Measurements from ENCODE around the gene BDP1.
A peak's percentile ranks its signal among the peaks of the same experiment; 100 is the strongest.
"Not testable (repeated sequence)": the region's sequence is repeated elsewhere in the genome, so short reads cannot be mapped to it uniquely, and the experiment has no call there.

Gene BDP1

GRCh38 chr5:71576241-71576640, 120.8 kb downstream of the BDP1 start:
- Histone ChIP-seq H3K4me3 (ENCODE audit: low read length) (no peak overlapping the region), H3K9me3 (replicated peaks; ENCODE audit: low read length) (no peaks in the 10 kb centered on the region), H3K27me3 (ENCODE audit: control insufficient read depth, insufficient read depth, low read length) (no peaks in the 10 kb centered on the region), H3K9ac (ENCODE audit: low read depth, low read length) (no peak overlapping the region), H3K4me2 (ENCODE audit: low read length) (no peak overlapping the region), H3K4me1 (ENCODE audit: control insufficient read depth, insufficient read depth, low read length) (no peaks in the 10 kb centered on the region), H3K36me3 (ENCODE audit: insufficient read depth, low read length) (no peaks in the 10 kb centered on the region)

GRCh38 chr5:71577839-71578238, 122.4 kb downstream of the BDP1 start:
- H3K27me3 ChIP-seq (ENCODE audit: control insufficient read depth, insufficient read depth, low read length); H3K4me3 ChIP-seq (ENCODE audit: low read length); H3K4me1 ChIP-seq (ENCODE audit: control insufficient read depth, insufficient read depth, low read length); H3K9me3 ChIP-seq (replicated peaks; ENCODE audit: low read length); H3K9ac ChIP-seq (ENCODE audit: low read depth, low read length); H3K4me2 ChIP-seq (ENCODE audit: low read length); H3K36me3 ChIP-seq (ENCODE audit: insufficient read depth, low read length): not testable (repeated sequence)

GRCh38 chr5:71582945-71583584, 127.6 kb downstream of the BDP1 start:
- Histone ChIP-seq H3K27me3 (ENCODE audit: control insufficient read depth, insufficient read depth, low read length) (no peaks in the 10 kb centered on the region), H3K9me3 (replicated peaks; ENCODE audit: low read length) (no peaks in the 10 kb centered on the region), H3K36me3 (ENCODE audit: insufficient read depth, low read length) (no peaks in the 10 kb centered on the region), H3K4me3 (ENCODE audit: low read length) (no peak overlapping the region), H3K9ac (ENCODE audit: low read depth, low read length) (no peak overlapping the region), H3K4me2 (ENCODE audit: low read length) (no peak overlapping the region), H3K4me1 (ENCODE audit: control insufficient read depth, insufficient read depth, low read length) (peaks cover 13% of the 10 kb centered on the region)

- peak overlapping the region; percentile 81 for H3K4me2 ChIP-seq (ENCODE audit: low read length)
- H3K36me3 ChIP-seq (ENCODE audit: insufficient read depth, low read length) = no peaks in the 10 kb centered on the region
- H3K9me3 ChIP-seq (replicated peaks; ENCODE audit: low read length) = no peaks in the 10 kb centered on the region
- no peaks in the 10 kb centered on the region for H3K27me3 ChIP-seq (ENCODE audit: control insufficient read depth, insufficient read depth, low read length)
- peak overlapping the region; percentile 74 for H3K4me3 ChIP-seq (ENCODE audit: low read length)
- H3K4me1 ChIP-seq (ENCODE audit: control insufficient read depth, insufficient read depth, low read length) = peaks cover 13% of the 10 kb centered on the region
- peak overlapping the region; percentile 92 for H3K9ac ChIP-seq (ENCODE audit: low read depth, low read length)
These were observed 130.8 kb downstream of the BDP1 start for GRCh38 chr5:71586052-71586940.

- no peaks in the 10 kb centered on the region for H3K36me3 ChIP-seq (ENCODE audit: insufficient read depth, low read length)
- no peaks in the 10 kb centered on the region for H3K9me3 ChIP-seq (replicated peaks; ENCODE audit: low read length)
- H3K27me3 ChIP-seq (ENCODE audit: control insufficient read depth, insufficient read depth, low read length) = no peaks in the 10 kb centered on the region
- H3K4me2 ChIP-seq (ENCODE audit: low read length) = peak within 1 kb of the TSS; percentile 81
- H3K9ac ChIP-seq (ENCODE audit: low read depth, low read length) = peak within 1 kb of the TSS; percentile 92
- H3K4me1 ChIP-seq (ENCODE audit: control insufficient read depth, insufficient read depth, low read length) = peaks cover 13% of the 10 kb centered on the region
- peak within 1 kb of the TSS; percentile 74 for H3K4me3 ChIP-seq (ENCODE audit: low read length)
These were observed 131.7 kb downstream of the BDP1 start, which contains the start of gene MCCC2 for GRCh38 chr5:71586941-71587765. Gene MCCC2, plus strand, starts transcription at chr5:71587340. Its CDS starts 86 bp downstream, at chr5:71587426.

GRCh38 chr5:71587766-71588532, 132.5 kb downstream of the BDP1 start:
- H3K9me3 ChIP-seq (replicated peaks; ENCODE audit: low read length) = no peaks in the 10 kb centered on the region
- peak overlapping the region; percentile 81 for H3K4me2 ChIP-seq (ENCODE audit: low read length)
- H3K27me3 ChIP-seq (ENCODE audit: control insufficient read depth, insufficient read depth, low read length) = no peaks in the 10 kb centered on the region
- peaks cover 13% of the 10 kb centered on the region for H3K4me1 ChIP-seq (ENCODE audit: control insufficient read depth, insufficient read depth, low read length)
- peak overlapping the region; percentile 74 for H3K4me3 ChIP-seq (ENCODE audit: low read length)
- H3K36me3 ChIP-seq (ENCODE audit: insufficient read depth, low read length) = no peaks in the 10 kb centered on the region
- H3K9ac ChIP-seq (ENCODE audit: low read depth, low read length) = peak overlapping the region; percentile 92

GRCh38 chr5:71588533-71588885, 133.1 kb downstream of the BDP1 start:
- Histone ChIP-seq H3K9ac (ENCODE audit: low read depth, low read length) (no peak overlapping the region), H3K4me2 (ENCODE audit: low read length) (peak overlapping the region; percentile 81), H3K4me1 (ENCODE audit: control insufficient read depth, insufficient read depth, low read length) (peaks cover 13% of the 10 kb centered on the region), H3K9me3 (replicated peaks; ENCODE audit: low read length) (no peaks in the 10 kb centered on the region), H3K36me3 (ENCODE audit: insufficient read depth, low read length) (no peaks in the 10 kb centered on the region), H3K4me3 (ENCODE audit: low read length) (no peak overlapping the region), H3K27me3 (ENCODE audit: control insufficient read depth, insufficient read depth, low read length) (no peaks in the 10 kb centered on the region)

- Histone ChIP-seq H3K4me3 (ENCODE audit: low read length) (no peak overlapping the region), H3K36me3 (ENCODE audit: insufficient read depth, low read length) (no peaks in the 10 kb centered on the region), H3K9me3 (replicated peaks; ENCODE audit: low read length) (no peaks in the 10 kb centered on the region), H3K9ac (ENCODE audit: low read depth, low read length) (no peak overlapping the region), H3K4me2 (ENCODE audit: low read length) (no peak overlapping the region), H3K27me3 (ENCODE audit: control insufficient read depth, insufficient read depth, low read length) (no peaks in the 10 kb centered on the region), H3K4me1 (ENCODE audit: control insufficient read depth, insufficient read depth, low read length) (peaks cover 13% of the 10 kb centered on the region)
These were observed 134.5 kb downstream of the BDP1 start for GRCh38 chr5:71589903-71590302.

GRCh38 chr5:71591100-71591499, 135.6 kb downstream of the BDP1 start:
- Histone ChIP-seq H3K27me3 (ENCODE audit: control insufficient read depth, insufficient read depth, low read length) (no peaks in the 10 kb centered on the region), H3K9me3 (replicated peaks; ENCODE audit: low read length) (no peaks in the 10 kb centered on the region), H3K4me2 (ENCODE audit: low read length) (no peak overlapping the region), H3K9ac (ENCODE audit: low read depth, low read length) (no peak overlapping the region), H3K4me1 (ENCODE audit: control insufficient read depth, insufficient read depth, low read length) (peaks cover 13% of the 10 kb centered on the region), H3K36me3 (ENCODE audit: insufficient read depth, low read length) (no peaks in the 10 kb centered on the region), H3K4me3 (ENCODE audit: low read length) (no peak overlapping the region)

GRCh38 chr5:71596169-71596568, 140.7 kb downstream of the BDP1 start:
- H3K27me3 ChIP-seq (ENCODE audit: control insufficient read depth, insufficient read depth, low read length) = no peaks in the 10 kb centered on the region
- peaks cover 12% of the 10 kb centered on the region for H3K4me1 ChIP-seq (ENCODE audit: control insufficient read depth, insufficient read depth, low read length)
- no peak overlapping the region for H3K4me2 ChIP-seq (ENCODE audit: low read length)
- H3K4me3 ChIP-seq (ENCODE audit: low read length) = no peak overlapping the region
- no peak overlapping the region for H3K9ac ChIP-seq (ENCODE audit: low read depth, low read length)
- no peaks in the 10 kb centered on the region for H3K9me3 ChIP-seq (replicated peaks; ENCODE audit: low read length)
- peaks cover 7% of the 10 kb centered on the region for H3K36me3 ChIP-seq (ENCODE audit: insufficient read depth, low read length)

GRCh38 chr5:71597001-71597400, 141.6 kb downstream of the BDP1 start:
- H3K4me1 ChIP-seq (ENCODE audit: control insufficient read depth, insufficient read depth, low read length) = peaks cover 18% of the 10 kb centered on the region

More at GRCh38 chr5:71597001-71597400, 141.6 kb downstream of the BDP1 start:
- no peaks in the 10 kb centered on the region for H3K27me3 ChIP-seq (ENCODE audit: control insufficient read depth, insufficient read depth, low read length)
- no peak overlapping the region for H3K9ac ChIP-seq (ENCODE audit: low read depth, low read length)
- peaks cover 7% of the 10 kb centered on the region for H3K36me3 ChIP-seq (ENCODE audit: insufficient read depth, low read length)
- no peaks in the 10 kb centered on the region for H3K9me3 ChIP-seq (replicated peaks; ENCODE audit: low read length)
- no peak overlapping the region for H3K4me3 ChIP-seq (ENCODE audit: low read length)
- H3K4me2 ChIP-seq (ENCODE audit: low read length) = no peak overlapping the region
